Fibroblast of pulmonary artery (primary cell): ENCODE data around the gene MAP3K7.
A peak's percentile ranks its signal among the peaks of the same experiment; 100 is the strongest.

ENCODE experiments used
- DNase-seq: peaks from one replicate; pipeline ENCODE4 v3.0.0-alpha.2; 2010; ENCODE audit warnings: low read depth
- H3K4me3 ChIP-seq: replicated peaks from 2 replicates; pipeline ENCODE4 v1.5.1; 2011; ENCODE audit warnings: low read depth, mild to moderate bottlenecking, control low read depth, low read length, moderate library complexity
- TF ChIP-seq, protein P1 (sequence below): IDR thresholded peaks from 2 replicates; pipeline ENCODE4 v1.5.1; 2011; ENCODE audit warnings: mild to moderate bottlenecking, control low read depth, low read length, inconsistent platforms; ENCODE audit errors: missing control alignments

Gene MAP3K7

DNA sequence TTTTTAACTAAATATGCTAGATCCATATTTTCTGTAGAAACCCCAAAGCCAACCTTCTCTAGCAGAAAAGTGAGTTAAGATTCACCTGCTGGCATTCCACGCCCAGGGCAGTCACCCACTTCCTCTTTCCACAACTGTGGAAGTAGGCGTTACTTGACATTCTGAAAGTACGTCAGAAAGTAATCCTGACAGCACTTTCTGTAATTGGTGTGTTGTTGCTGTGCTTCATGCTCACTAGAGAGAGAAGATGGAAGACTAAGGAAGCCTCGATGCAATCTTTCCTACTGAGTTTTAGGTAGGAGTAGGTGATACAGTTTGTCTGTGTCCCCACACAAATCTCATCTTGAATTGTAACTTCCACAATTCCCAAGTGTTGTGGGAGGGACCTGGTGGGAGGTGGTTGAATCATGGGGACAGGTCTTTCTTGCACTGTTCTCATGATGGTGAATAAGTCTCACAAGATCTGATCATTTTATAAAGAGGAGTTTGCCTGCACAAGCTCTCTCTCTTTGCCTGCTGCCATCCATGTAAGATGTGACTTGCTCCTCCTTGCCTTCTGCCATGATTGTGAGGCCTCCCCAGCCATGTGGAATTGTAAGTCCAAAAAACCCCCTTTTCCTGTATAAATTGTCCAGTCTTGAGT is 101.1 kb downstream of the MAP3K7 start:
- no peak overlapping the region for H3K4me3 ChIP-seq
- TF ChIP-seq, protein P1, sequence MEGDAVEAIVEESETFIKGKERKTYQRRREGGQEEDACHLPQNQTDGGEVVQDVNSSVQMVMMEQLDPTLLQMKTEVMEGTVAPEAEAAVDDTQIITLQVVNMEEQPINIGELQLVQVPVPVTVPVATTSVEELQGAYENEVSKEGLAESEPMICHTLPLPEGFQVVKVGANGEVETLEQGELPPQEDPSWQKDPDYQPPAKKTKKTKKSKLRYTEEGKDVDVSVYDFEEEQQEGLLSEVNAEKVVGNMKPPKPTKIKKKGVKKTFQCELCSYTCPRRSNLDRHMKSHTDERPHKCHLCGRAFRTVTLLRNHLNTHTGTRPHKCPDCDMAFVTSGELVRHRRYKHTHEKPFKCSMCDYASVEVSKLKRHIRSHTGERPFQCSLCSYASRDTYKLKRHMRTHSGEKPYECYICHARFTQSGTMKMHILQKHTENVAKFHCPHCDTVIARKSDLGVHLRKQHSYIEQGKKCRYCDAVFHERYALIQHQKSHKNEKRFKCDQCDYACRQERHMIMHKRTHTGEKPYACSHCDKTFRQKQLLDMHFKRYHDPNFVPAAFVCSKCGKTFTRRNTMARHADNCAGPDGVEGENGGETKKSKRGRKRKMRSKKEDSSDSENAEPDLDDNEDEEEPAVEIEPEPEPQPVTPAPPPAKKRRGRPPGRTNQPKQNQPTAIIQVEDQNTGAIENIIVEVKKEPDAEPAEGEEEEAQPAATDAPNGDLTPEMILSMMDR, result no peak
- no peak for DNase-seq

DNA sequence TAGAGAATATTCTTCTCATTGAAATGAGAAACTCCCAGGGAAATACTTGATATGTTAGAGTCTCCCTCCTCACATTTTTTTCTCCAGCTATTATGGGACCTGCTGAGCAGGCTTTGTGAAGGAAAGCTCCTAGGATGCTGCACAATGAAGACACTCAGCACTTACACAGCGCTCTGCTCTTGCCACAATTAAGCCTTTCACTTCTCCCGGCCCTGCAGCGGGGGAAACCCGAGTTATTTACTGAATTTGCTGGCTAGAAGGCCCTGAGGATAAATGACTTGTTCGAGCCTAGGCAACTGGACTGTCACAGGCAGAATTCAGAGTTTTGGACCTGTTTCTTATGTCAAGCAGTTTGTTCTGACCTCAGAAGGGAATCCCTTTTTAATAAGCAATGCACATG is 102.0 kb downstream of the MAP3K7 start:
- TF ChIP-seq, protein P1, result no peak
- no peak overlapping the region for H3K4me3 ChIP-seq
- no peak for DNase-seq

DNA sequence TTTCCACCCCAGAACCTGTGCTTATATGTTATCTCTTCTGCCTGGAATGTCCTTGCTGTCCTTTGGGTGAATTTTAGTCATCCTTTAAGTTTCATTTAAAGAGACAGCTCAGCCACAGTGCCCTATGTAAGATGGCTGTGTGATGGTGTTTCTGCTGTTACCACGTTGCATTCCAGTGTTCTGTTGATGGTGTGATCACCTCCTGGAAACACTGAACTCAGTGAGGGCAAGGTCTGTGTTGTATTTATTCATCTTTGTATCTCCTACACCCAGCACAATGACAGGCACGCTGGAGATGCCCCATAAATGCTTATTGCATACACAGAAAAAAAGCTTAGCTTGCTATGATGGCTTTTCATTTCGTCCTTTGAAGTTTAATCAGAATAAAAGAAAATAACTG is 102.5 kb downstream of the MAP3K7 start:
- TF ChIP-seq, protein P1, result no peak
- no peak for DNase-seq
- H3K4me3 ChIP-seq, result no peak overlapping the region

DNA sequence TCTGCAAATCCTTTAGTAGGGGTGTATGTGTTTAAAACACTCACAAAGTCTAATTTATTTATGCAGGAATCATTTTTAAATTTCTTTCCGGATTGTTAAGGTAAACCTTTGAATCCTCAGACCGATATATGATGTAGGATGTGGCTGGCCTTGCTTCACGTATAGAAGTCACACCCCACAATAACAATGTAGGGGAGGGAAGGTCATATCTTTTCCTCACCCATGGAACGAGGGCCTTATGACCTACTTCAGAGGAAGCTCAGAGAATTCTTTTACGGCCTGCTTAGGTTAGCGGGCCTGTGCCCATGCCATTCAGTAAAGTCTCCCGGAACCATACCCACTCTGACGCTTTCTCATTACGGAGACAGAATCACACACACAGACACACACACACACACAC is 102.9 kb downstream of the MAP3K7 start:
- no peak overlapping the region for H3K4me3 ChIP-seq
- DNase-seq, result no peak
- TF ChIP-seq, protein P1, result no peak

DNA sequence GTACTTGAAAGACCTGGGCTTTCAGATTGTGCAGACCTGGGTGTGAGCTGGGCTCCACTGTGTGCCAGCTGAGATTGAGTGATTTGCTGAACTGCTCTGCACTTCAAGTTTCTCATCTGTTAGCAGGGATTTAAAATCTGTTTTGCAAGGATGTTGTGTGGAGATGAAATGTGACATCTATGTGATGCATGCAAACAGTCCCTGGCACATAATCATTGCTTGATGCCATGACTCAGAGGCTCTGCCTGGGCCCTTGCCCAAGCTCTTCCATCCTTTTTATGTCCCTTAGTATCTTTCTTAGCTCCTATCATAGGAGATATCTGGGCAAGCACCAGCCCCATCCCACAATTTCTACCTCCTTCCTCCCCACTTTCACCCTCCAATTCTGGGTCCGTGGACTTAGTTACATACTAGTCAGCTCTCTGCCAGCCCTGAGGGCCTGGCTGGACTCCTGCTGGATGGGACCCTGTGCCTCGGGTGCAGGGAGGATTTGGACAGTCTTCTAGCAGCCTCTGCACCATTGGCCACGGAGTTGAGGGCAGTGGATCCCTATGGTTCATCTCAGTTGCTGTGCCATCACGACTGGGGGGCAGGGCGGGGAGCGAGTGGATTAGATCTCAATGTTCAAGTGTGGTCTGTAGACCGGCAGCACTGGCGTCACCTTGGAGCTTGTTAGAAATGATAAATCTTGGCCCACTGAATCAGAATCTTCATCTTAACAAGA is 103.6 kb downstream of the MAP3K7 start:
- TF ChIP-seq, protein P1, result no peak
- no peak overlapping the region for H3K4me3 ChIP-seq
- peak; percentile 29 for DNase-seq

DNA sequence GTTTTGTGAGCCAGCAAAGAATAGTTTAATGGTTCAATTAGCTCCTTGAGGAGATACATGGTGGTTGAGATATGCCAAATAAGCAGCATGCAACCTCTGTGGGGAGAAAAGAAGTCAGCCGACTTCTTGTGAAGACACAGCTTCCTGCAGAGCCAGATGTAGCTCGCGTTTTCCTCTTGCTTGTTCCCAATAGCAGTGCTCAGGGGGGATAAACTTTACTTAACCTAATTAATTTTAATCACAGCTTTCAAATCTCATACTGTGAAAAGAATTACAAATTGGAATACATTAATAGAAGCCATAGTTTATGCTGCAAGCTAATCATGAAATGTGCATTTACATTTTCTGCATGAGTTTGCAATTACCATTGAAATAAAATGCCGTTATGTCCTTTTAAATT is 106.2 kb downstream of the MAP3K7 start:
- DNase-seq, result no peak
- H3K4me3 ChIP-seq, result no peak overlapping the region
- TF ChIP-seq, protein P1, result no peak

DNA sequence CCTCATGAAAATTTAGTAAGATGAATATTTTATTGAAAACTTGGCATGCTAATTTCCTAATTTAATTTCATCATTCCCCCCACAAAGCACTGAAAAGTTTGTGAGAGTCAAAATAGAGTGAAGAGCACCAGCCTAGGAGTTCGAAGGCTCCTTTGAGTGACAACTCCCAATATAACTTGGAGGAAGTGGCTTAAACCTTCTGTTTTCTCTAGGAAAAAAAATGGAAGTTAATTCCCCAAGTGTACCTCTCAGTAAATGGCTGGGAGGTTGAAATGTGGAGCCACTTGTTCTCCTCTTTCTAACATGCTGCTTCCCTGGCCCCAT is 107.3 kb downstream of the MAP3K7 start:
- H3K4me3 ChIP-seq, result no peak overlapping the region
- DNase-seq, result no peak
- TF ChIP-seq, protein P1, result no peak
